GM13977 (cell line): Measurements from ENCODE around the gene SLC22A31.
"Not testable (repeated sequence)": the region's sequence is repeated elsewhere in the genome, so short reads cannot be mapped to it uniquely, and the experiment has no call there.

Source experiments
- DNase-seq: peaks from one replicate; pipeline ENCODE4 v3.0.0; 2012; ENCODE audit warnings: low spot score
- in situ Hi-C: fragments of 300-500 bp; cut with MboI; formaldehyde crosslinking; loops from one replicate; pipeline ENCODE4 v1.12.0; 2022; ENCODE audit warnings: low sequenced_read_pairs, low pct_unique_long_range_greater_than_20kb, mixed read lengths, inconsistent platforms; ENCODE audit not compliant: unreplicated experiment
- TF ChIP-seq, protein P1 (sequence below): IDR thresholded peaks from 2 replicates; pipeline ENCODE4 v1.5.1; 2012; ENCODE audit warnings: mild to moderate bottlenecking, control low read depth; ENCODE audit not compliant: insufficient read depth; ENCODE audit errors: extremely low read depth, missing control alignments

The SLC22A31 gene

DNA sequence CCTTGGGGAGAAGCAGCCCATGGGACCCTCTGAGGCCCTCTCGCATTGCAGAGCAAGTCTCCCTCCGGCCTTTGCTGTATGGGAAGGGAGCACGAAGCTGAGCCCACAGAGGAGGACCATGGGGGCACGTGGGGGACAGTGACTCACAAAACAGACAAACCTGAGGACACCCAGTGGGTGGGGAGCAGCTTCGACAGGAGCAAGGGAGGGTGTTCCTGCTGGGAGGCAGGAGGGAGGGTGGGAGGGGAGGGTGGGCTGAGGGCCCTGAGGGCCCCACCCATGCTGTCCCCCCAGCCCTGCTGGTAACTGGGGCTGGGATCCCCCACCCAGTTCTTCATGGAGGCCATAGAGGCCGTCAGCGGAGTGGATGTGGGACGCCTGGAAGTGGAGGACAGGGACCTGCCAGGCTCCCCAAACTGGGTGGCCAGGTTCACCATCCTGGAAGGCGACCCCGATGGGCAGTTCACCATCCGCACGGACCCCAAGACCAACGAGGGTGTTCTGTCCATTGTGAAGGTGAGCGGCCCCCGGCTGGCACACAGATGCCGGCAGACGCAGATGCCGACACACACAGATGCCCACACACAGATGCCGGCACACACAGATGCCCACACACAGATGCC is 12.5 kb downstream of the SLC22A31 start:
- TF ChIP-seq, protein P1, sequence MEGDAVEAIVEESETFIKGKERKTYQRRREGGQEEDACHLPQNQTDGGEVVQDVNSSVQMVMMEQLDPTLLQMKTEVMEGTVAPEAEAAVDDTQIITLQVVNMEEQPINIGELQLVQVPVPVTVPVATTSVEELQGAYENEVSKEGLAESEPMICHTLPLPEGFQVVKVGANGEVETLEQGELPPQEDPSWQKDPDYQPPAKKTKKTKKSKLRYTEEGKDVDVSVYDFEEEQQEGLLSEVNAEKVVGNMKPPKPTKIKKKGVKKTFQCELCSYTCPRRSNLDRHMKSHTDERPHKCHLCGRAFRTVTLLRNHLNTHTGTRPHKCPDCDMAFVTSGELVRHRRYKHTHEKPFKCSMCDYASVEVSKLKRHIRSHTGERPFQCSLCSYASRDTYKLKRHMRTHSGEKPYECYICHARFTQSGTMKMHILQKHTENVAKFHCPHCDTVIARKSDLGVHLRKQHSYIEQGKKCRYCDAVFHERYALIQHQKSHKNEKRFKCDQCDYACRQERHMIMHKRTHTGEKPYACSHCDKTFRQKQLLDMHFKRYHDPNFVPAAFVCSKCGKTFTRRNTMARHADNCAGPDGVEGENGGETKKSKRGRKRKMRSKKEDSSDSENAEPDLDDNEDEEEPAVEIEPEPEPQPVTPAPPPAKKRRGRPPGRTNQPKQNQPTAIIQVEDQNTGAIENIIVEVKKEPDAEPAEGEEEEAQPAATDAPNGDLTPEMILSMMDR, result no peak
- DNase-seq, result no peak
- in situ Hi-C loops, result no loop called here

GRCh38 chr16:89187032-89187769 is 13.1 kb downstream of the SLC22A31 start:
- in situ Hi-C loops, result no loop called here

GRCh38 chr16:89186593-89187031 is 13.7 kb downstream of the SLC22A31 start:
- in situ Hi-C loops, DNase-seq: not testable (repeated sequence)

More at GRCh38 chr16:89187032-89187769, 13.1 kb downstream of the SLC22A31 start:
- no peak for DNase-seq
- TF ChIP-seq, protein P1, result peak; percentile 2

DNA sequence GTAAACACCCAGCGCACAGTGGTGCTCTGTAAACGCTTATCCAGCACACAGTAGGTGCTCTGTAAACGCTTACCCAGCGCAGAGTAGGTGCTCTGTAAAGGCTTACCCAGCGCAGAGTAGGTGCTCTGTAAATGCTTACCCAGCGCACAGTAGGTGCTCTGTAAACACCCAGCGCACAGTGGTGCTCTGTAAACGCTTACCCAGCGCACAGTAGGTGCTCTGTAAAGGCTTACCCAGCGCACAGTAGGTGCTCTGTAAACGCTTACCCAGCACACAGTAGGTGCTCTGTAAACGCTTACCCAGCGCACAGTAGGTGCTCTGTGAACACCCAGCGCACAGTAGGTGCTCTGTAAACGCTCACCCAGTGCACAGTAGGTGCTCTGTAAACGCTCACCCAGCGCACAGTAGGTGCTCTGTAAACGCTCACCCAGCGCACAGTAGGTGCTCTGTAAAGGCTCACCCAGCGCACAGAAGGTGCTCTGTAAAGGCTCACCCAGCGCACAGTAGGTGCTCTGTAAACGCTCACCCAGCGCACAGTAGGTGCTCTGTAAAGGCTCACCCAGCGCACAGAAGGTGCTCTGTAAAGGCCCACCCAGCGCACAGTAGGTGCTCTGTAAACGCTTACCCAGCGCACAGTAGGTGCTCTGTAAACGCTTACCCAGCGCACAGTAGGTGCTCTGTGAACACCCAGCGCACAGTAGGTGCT is 14.3 kb downstream of the SLC22A31 start:
- DNase-seq, in situ Hi-C loops: not testable (repeated sequence)

GRCh38 chr16:89184933-89185794 is 15.2 kb downstream of the SLC22A31 start:
- TF ChIP-seq, protein P1, result no peak
- DNase-seq, result no peak
- in situ Hi-C loops, result no loop called here

DNA sequence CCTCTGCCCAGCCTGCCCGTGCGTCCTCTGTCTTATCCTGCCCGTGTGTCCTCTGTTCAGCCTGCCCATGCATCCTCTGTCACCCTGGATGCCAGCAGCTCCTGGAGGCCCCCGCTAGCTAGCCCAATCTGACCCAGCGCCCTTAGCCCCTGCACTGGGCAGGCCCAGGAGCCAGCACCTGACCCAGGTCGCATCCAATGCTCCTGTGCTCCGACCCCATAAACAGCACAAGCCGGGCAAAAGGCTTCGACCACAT is 15.7 kb downstream of the SLC22A31 start:
- TF ChIP-seq, protein P1, result no peak
- DNase-seq, result no peak
- in situ Hi-C loops, result no loop called here

DNA sequence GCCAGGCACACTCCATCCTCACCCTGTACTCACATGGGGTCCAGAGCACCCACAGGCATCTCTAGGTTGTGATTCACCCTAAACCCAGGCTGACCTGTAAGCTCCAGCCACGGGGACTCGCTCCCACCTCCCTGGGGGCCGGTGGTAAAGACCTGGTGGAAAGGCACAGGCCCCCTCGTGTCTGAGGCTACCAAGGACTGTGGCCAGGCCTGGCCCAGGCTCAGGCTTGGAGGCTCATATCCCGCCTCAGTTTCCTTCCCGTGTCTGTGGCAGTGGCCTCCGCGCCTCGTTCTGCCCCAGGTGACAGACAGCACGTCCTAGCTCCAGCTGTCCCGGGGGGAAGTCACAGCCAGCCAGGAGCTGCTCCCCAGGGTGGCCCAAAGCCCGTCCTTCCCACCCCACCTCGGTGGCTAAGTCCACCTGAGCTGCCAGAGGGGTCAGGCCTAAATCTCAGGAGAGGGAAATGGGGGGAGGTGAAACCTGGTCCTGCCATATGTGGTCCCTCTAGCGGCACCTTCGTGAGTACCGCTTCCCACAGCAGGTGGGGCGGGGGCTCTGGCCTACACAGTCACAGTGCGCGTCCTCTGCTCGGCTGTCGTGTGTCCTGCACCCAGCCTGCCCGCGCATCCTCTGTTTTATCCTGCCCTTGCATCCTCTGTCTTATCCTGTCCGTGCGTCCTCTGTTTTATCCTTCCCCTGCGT is 16.2 kb downstream of the SLC22A31 start:
- in situ Hi-C loops, result no loop called here
- no peak for DNase-seq
- TF ChIP-seq, protein P1, result no peak
